Uterus (tissue), 2 donors: ENCODE data around the gene PTHLH.

Experiments
- CTCF ChIP-seq, 4 experiments: fragments of 200-600 bp in 2 of 4; fragments of 450-650 bp in 2 of 4; sonication (generic) in 2 of 4; IDR thresholded peaks; one replicate each; pipeline ENCODE4 v1.5.1; 2016 to 2019; ENCODE audit warnings: antibody characterized with exemption in 4 of 4, mild to moderate bottlenecking in 2 of 4, moderate library complexity in 1 of 4
- POLR2A ChIP-seq, 2 donors: fragments of 450-650 bp; IDR thresholded peaks; one replicate each; pipeline ENCODE4 v1.6.1; 2016; ENCODE audit warnings: antibody characterized with exemption in 2 of 2, mild to moderate bottlenecking in 1 of 2, moderate library complexity in 1 of 2

- TF ChIP-seq CTCF (IDR thresholded peaks at IDR 0.05) (no peak), POLR2A (IDR thresholded peaks at IDR 0.05) (no peak)
These were observed 61.1 kb downstream of the PTHLH start for GRCh38 chr12:27911397-27911796.
